Stimulated activated naive CD8-positive, alpha-beta T cell treated with anti-CD3 and anti-CD28 coated beads, Interleukin-15, Interleukin-2, amounts not matched to agents 100 U/mL and 50 U/mL, for 24 hours (primary cell): ENCODE data around the gene CCDC97.
"Not testable (repeated sequence)": the region's sequence is repeated elsewhere in the genome, so short reads cannot be mapped to it uniquely, and the experiment has no call there.

Source experiments
- ATAC-seq: fragments of 150-1000 bp; cut with Tn5 transposase; one replicate; pipeline ENCODE4 v1.10.0; 2021
- DNase-seq: peaks from one replicate; pipeline ENCODE4 v3.0.0; 2021

The CCDC97 gene

DNA sequence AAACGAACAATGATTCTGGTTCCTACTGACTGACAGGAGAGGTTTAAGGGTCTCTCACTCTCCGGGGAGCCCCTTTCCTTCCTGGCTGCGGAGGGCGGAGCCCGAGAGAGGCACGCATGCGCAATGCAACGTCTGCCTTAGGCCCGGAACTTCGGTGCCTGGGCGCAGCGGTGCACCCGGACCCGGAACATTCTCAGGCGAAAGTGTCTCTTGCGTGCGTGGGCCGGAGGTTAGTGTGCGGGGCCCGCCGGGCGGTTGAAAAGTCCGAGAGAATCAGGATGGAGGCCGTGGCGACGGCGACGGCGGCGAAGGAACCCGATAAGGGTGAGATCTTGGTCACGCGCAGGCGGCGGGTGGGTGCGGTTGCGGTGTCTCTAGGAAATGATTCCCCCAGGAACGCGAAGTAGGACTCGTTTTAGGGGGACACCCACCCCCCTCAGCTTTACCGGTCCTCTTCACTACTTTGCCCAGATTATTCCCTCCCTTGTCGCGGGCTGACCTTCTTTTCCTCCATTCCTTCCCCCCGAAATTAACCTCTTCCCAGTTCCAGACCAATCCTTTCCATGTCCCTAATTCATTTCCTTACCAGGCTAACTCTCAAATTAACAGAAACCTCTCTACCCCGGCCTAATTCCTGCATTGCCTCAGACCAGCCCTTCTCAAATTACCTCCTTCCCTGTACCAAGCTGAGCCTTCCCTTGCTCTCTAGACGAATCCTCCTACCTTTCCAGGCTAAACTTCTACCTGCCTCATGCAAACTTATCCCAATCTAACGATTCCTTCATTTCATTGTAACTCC, at the start of gene CCDC97:
CCDC97 (plus strand) TSS at position 140 of the 799 bp plus-strand sequence; CDS start at position 279, 139 bp downstream.
- DNase-seq, result peak; percentile 91
- ATAC-seq, result peak; percentile 68

DNA sequence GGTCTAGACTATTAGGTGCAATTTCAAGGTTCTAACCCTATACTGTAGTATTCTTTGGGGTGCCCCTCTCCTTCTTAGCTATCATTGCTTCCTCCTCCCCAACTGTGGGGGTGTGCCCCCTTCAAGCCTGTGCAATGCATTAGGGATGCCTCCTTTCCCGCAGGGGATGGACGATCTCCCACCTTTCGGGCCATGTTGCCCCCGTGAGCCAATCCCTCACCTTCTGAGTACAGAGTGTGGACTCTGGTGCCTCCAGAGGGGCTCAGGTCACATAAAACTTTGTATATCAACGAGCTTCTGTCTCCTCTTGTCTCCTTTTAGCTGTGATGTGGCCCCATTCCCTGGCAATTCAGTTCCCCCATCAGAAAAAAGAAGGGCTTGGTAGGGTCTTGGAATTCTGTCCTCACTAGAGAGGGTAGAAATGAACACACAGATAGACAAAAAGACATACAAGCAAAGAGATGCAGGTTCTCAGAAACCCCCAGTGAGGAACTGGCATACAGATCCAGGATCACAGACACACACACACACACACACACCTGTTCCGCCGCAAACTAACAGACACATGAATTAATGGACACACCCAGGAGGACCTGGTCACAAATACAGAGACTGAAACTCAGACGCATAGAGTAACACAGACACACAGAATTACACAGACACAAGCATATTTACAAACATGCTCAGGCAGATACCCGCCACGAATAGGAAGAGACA, 48.3 kb upstream of the CCDC97 start:
- DNase-seq, result no peak
- ATAC-seq, result no peak

DNA sequence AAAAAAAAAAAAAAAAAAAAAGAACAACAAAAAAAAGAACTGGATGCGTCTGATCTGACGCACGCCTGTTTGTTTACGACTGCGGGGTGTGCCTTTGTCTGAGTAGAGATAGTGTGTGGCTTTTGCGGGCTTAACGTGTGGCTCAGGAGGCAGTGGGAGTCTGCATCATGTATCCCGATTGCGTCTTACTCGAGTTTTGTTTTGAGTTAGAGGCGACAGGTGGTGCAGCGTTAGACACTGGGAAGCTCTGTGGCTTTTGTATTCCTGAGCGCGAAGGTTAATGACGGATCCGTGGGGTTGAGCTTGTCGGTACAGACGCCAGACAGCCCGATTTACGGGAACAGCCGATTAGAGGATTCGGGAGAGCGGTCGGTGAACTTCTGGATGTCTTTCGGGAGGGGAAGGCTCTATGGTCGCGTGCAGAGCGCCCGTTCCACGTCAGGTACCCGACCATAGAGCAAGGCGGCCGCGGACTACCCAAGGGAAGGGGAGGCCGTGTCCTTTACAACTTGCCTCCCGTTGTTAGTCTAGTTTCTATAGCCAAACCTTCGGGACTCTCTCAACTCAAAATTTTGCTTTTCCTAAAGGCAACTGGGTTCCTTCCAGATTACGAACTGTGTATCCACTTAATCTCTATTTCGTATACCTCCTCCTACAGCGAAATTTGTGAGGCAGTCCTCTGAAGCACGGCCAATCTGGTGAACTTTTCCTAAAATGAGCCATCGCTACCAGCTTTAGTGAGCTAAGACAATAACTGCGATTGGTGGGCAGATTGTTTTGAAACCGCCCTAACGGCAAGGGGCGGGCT, 46.7 kb upstream of the CCDC97 start:
- peak; percentile 38 for ATAC-seq

DNA sequence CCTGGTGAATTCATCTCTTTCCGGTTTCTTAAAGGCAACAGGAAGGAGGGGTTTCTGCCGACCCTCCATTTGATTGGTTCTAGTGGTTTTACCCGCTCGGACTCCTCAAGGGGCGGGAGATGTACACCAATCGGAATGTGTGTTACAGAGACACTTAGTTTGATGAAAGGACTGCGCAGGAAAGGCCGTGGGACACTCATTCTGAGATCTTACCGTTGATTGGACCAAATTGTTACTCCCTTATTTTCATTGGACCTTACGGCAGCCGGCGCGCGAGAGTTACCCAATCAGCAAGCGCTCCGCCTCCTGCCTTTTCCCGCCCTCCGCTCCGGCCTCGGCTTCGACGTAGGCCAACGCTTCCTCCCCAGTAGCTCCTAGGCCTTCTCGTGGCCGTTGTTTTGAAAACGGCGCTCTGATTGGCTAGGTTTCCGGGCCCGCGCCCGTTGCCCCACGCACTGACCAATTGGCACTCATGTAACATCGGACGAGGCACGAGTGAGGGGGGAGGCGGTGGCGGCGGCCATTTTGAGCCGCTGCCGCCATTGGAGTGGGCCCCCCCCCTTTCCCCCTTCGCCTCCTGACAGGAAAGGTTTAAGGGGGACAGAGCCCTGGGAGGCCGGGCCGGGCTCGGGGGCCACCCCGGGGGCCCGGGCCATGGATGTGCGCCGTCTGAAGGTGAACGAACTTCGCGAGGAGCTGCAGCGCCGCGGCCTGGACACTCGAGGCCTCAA, 46.0 kb upstream of the CCDC97 start, which contains the start of gene HNRNPUL1:
HNRNPUL1 (plus strand) TSS at position 523 of the 731 bp plus-strand sequence; CDS start at position 655, 132 bp downstream.
- peak; percentile 99 for DNase-seq

More for the DNA sequence above, 46.7 kb upstream of the CCDC97 start:
- DNase-seq, result peak; percentile 83

DNA sequence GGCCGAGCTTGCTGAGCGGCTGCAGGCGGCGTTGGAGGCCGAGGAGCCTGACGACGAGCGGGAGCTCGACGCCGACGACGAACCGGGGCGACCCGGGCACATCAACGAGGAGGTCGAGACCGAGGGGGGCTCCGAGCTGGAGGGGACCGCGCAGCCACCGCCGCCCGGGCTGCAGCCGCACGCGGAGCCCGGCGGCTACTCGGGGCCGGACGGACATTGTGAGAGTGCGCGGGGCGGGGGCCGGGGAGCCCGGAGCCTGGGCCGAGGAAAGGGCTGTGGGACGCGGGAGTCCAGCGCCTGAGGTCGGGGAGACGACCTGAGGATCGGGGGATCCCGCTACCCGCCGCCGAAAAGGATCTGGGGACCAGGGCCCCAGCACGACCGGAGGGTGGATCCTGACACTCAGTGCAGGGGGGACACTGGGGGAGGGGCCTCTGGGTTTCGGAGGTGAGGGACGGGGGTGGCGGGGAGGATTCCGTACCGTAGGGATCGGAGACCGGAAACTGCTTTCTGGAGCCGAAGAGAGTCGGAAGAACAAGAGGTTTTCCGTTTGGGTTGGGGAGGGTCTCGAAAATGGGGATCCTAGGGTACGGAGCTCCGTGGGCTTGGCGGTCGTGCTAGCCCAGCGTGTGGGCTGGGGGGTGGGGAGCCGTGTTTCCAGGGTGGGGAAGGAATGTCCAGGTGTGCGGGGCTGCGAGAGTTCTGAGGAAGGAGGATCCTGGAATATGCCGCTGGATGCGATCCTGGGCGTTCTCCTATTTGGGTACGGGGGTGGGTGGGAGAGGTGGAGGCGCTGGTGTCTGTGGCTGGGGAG, 45.2 kb upstream of the CCDC97 start:
- DNase-seq, result peak; percentile 76
- no peak for ATAC-seq

More for the DNA sequence above, 46.0 kb upstream of the CCDC97 start, which contains the start of gene HNRNPUL1:
- peak; percentile 75 for ATAC-seq

DNA sequence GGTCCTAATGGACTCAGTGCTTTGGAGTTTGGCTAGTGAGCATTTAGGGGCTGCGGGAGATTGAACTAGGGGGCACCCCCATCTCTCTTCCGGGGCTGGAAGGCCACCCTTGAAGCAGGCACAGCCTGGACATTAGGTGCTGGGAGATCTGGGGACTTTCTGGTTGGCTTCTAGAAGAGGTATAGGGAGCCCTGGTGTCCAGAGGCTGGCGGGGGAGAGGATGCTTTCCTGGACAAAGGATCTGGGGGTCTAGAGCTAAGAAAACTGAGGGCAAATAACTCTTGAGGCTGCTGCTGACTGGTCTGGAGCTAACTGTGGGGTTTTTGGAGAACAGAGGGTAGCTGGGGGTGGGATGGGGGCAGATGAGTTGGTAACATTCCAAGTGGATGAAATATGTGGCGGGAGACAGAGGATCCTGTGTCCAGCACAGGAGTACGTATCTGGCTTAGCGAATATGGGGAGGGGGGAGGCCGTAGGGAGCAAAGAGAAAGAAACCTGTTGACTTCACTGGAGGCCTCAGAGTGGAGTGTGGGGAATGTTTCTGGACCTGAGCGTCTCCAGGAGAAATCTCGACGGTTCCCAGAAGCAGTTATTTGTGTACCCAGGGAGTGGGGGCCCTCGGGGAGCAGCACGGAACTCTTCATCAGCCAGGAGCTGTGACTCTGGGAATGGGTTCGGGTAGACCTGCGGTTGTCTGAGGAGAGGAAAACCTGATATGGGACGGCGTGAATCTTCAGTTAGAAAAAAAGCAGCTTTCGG, 44.4 kb upstream of the CCDC97 start:
- DNase-seq (peak; percentile 23), ATAC-seq (no peak)

DNA sequence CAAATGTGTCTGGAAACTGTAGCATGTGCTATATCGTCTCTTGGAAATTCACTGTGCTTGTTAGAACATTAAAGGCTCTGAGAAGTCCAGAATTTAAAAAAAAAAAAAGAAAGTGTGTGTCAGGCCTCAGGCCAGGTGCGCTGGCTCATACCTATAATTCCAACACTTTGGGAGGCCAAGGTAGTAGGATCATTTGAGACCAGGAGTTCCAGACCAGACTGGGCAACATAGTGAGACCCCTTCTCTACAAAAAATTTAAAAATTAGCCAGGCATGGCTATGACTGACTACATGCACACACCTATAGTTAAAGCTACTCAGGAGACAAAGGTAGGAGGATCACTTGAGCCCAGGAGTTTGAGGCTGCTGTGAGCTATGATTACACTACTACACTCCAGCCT, 40.9 kb upstream of the CCDC97 start:
- no peak for DNase-seq
- ATAC-seq, result no peak

DNA sequence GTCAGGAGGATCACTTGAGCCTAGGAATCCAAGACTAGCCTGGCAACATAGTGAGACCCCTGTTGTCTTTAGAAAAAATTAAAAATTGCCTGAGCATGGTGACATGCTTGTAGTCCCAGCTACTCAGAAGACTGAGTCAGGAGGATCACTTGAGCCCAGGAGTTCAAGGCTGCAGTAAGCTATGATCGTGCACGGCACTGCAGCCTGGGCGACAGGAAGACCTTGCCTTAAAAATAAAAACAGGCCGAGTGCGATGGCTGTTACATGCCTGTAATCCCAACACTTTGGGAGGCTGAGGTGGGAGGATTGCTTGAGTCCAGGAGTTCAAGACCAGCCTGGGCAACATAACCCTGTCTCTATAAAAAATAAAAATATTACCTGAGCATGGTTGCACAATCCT, 40.4 kb upstream of the CCDC97 start:
- DNase-seq, result no peak
- ATAC-seq, result no peak

DNA sequence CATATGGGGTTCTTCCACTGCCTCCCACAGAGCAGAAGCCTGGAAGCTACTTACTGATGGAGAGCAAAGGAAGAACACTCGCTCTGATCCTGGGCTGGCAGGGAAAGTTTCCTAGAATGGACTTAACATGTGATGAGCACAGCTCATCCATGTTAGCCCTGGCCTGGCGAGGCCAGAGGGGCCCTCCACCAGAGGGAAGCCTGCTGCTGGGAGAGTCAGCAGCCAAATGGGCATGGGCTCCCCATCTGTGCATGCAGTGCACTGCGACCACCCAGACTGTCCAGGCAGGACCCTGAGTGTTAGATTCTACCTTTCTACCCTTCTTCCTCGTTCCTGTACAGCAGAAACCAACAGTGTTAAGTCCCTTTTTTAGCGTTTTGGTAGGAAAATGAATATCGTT, 36.9 kb upstream of the CCDC97 start:
- ATAC-seq (no peak), DNase-seq (no peak)

DNA sequence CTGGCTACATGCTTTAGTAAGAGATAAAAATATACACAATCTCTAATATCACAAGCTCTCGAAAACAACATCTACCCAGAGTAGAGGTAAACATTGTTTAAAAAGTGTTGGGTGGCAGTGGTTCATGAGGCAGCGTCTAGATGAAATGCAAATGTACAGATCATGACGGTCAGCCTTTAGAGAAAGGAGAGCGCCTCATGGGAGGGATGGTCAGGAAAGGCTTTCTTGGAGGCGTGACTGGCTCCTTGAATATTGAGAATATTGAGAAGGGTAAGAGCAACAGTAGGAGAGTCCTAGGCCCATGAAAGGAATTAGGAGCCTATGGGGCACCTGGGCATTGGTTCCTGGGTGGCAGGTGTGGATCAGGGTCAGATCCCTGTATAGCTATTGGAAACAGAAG, 35.2 kb upstream of the CCDC97 start:
- DNase-seq, result no peak
- ATAC-seq, result no peak

DNA sequence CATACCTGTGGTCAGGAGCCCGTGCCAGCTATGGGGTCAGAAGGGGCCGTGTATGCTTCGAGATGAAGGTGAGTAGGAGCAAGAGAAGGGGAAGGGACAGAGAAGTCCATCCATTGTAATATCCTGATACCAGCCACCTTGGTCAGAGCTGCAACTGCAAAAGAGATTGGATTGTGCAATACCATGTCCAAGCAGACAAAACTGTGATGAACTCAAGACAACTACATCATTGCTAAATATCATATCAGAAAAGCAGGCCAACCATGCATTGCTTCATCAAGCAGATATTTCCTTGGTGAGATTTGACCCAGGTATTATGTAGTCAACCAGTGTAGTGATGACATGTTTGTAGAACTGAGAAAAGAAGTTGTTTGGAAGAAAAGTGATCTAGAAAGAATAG, 33.7 kb upstream of the CCDC97 start:
- DNase-seq (no peak), ATAC-seq (no peak)

DNA sequence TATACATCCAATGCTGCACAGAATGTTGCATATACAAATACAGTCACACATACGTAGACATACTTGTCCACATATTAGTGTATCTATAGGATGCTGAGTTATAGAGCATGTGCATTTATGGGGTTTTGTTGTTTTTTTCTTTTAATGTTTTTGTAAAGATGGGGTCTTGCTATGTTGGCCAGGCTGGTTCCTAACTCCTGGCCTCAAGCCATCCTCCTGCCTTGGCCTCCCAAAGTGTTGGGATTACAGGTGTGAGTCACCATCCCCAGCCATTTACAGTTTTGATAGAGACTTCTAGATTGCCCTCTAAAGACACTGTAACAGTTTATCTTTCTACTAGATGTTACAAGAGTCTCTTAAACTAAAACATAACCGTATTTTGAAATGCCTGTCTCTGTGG, 31.5 kb upstream of the CCDC97 start:
- DNase-seq, result no peak
- no peak for ATAC-seq

DNA sequence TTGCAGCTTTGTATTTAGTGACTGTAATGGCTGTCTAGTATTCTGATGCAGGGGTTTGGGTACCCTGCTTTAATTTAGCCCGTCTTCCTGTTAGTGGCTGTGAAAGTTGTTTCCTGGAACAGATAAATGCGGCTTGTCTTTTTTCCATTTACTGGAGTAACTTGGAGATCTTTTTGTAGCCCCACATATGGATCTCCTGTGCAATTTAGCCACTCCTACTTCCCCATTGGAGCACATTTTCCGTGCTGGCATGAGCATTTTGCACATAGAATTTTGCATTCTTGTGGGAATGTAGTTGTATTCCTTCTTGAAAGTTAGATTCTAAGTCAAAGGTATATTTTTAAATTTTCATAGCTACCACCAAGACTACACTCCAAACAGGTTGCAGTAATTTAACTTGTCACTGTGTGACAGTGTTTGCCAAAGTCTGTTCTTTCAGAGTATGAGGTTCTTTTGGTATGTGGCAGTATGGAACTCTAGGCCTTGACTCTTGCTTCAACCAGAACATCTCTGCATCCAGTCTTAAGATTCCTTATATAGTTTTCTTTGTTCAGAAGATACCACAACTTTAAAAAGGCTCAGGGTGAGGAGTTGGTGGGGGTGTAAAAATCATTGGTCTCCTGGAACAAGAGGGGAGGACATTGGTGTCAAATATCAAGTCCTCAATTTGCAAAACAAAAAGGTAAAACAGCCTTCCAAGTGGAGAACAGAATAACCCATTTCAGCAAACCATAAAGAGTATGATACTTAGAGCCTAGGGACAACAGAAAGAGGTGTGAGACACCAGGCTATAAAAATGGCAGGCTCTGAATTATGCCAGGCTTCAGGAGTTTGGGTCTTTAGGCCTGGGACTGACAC, 21.1 kb upstream of the CCDC97 start:
- no peak for DNase-seq
- no peak for ATAC-seq

DNA sequence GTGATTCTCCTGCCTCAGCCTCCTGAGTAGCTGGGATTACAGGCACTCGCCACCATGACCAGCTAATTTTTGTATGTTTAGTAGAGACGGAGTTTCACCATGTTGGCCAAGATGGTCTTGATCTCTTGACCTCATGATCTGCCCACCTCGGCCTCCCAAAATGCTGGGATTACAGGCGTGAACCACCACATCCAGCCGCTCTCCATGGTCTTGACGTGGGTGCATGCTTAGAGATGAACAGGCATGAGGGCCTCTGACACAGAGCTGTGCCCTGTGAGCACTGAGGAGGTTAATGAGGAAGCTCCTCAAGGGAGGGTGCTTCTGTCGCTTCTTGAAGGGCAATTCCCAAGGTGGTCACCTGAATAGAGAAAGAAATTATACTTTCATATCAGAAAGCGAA, 20.2 kb upstream of the CCDC97 start:
- not testable (repeated sequence) for ATAC-seq, DNase-seq

DNA sequence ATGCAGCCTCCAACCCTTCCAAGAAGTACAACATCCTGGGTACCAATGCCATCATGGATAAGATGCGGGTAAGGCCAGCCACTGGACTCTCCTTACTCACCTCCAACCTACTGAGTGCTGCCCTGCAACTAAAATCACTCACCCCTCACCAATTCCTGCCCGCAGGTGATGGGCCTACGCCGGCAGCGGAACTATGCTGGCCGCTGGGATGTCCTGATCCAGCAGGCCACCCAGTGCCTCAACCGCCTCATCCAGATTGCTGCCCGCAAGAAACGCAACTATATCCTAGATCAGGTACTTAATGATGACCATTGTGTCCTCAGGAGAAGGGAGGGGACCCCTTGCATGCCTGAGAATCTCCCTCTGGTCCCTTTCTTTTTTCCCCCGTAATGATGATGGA, 15.6 kb upstream of the CCDC97 start:
- DNase-seq, result no peak

DNA sequence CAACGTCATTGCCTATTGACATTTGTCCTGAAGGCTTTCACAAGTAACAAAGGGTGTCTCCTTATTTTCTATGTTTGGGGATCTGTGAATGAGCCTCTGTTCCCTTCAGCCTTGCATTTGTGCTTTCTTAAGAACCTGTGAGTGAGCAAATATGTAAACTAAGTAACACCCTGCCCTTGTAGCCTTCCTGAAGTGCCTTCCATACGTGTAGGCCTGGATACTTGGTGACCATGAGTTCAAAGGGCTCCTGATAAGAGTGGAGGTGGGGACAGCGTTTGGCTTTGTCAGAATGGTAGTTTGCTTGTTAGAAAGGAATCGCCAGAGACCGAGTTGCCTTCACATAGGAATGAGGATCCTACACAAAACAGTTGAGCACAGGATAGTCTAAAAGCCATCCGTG, 14.5 kb upstream of the CCDC97 start:
- no peak for ATAC-seq
- no peak for DNase-seq

More for the DNA sequence above, 15.6 kb upstream of the CCDC97 start:
- no peak for ATAC-seq

DNA sequence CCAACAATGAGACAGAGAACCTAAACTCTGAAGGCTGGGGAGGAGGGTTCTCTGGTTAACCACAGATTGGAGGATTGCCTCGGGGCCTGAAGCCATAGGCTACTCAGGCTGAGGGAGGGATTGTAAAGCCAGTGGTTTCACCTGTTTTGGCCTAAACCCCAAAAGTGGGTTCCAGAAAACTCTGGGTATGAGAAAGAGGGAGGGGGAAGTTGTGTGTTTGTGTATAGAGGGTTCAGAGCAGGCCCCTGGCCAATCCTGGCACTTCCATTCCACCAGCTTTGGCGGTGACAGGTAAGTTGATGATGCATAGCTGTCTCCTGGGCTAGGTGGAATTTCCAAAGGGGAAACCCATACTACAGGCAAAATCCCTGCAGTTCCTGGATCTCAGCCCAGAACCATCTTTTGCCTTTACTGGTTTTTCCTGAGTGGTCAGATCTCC, 13.5 kb upstream of the CCDC97 start:
- no peak for DNase-seq
- ATAC-seq, result no peak

DNA sequence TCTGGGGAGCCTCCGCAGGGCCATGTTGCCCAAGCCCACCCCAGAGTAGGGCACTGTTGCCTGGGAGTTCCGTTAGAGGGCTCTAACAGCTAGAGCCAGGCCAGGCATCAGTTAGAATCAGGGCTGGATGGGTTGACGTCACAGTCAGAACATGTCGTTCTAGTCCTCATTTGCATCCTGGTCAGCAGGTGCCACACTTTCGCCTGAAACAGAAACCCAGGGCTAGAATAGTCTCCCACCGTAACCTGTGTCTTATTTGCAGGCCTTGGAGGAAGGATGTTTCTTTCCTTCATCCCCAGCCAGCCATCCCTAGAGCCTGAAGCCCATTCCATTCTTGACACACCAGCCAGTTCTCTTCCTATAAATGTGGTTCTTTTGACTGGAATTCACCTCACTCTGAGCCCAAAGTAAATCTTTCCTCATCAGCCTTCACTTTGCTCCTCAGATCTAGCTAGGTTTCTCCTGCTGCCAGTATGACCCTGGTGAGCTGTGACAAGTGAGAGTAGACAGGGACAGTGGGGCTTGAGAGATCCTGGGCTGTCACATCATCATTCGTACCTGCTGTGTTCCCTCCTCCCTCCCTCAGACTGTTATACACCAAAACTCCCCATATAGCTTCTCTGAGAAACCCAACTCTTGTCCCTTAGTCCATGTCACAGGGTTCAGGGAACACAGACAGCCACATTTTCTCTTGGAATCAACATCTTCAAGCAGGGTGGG, 12.2 kb upstream of the CCDC97 start:
- ATAC-seq, result peak; percentile 22
- no peak for DNase-seq
